Neuron (in vitro differentiated cells): ENCODE data around the gene HIVEP2.

ENCODE experiments used
- H2AFZ ChIP-seq: one replicate; pipeline ENCODE4 v1.6.1; 2013; ENCODE audit warnings: low read depth, mild to moderate bottlenecking, inconsistent platforms, low read length, moderate library complexity
- H3K27me3 ChIP-seq: one replicate; pipeline ENCODE4 v1.6.1; 2013; ENCODE audit warnings: low read length; ENCODE audit not compliant: insufficient read depth
- H3K36me3 ChIP-seq: one replicate; pipeline ENCODE4 v1.6.1; 2013; ENCODE audit warnings: low read length; ENCODE audit not compliant: insufficient read depth
- H3K4me1 ChIP-seq: one replicate; pipeline ENCODE4 v1.6.1; 2013; ENCODE audit warnings: low read length; ENCODE audit not compliant: insufficient read depth
- H3K4me3 ChIP-seq: 2 replicates; pipeline ENCODE4 v1.5.1; 2013; ENCODE audit warnings: mild to moderate bottlenecking, low read length, moderate library complexity
- H3K9me3 ChIP-seq: one replicate; pipeline ENCODE4 v1.6.1; 2013; ENCODE audit warnings: low read length

Gene HIVEP2

GRCh38 chr6:142796024-142796423 is 149.0 kb downstream of the HIVEP2 start:
- Histone ChIP-seq H3K4me3 (no peak overlapping the region), H3K4me1 (no peaks in the 10 kb centered on the region), H3K27me3 (no peaks in the 10 kb centered on the region), H3K36me3 (no peaks in the 10 kb centered on the region), H3K9me3 (no peaks in the 10 kb centered on the region), H2AFZ (no peak overlapping the region)

- H2AFZ ChIP-seq = no peak overlapping the region
- no peaks in the 10 kb centered on the region for H3K9me3 ChIP-seq
- no peaks in the 10 kb centered on the region for H3K36me3 ChIP-seq
Measured at GRCh38 chr6:142794424-142794823, 150.6 kb downstream of the HIVEP2 start.

GRCh38 chr6:142790257-142790656 is 154.7 kb downstream of the HIVEP2 start:
- H3K4me3 ChIP-seq = no peak overlapping the region
- no peaks in the 10 kb centered on the region for H3K9me3 ChIP-seq
- H3K27me3 ChIP-seq = no peaks in the 10 kb centered on the region
- H3K4me1 ChIP-seq = no peaks in the 10 kb centered on the region
- no peaks in the 10 kb centered on the region for H3K36me3 ChIP-seq
- no peak overlapping the region for H2AFZ ChIP-seq

More at GRCh38 chr6:142794424-142794823, 150.6 kb downstream of the HIVEP2 start:
- Histone ChIP-seq H3K4me3 (no peak overlapping the region), H3K27me3 (no peaks in the 10 kb centered on the region), H3K4me1 (no peaks in the 10 kb centered on the region)

GRCh38 chr6:142787422-142787821 is 157.6 kb downstream of the HIVEP2 start:
- Histone ChIP-seq H3K36me3 (no peaks in the 10 kb centered on the region), H3K27me3 (no peaks in the 10 kb centered on the region), H3K4me1 (no peaks in the 10 kb centered on the region), H2AFZ (no peak overlapping the region), H3K9me3 (no peaks in the 10 kb centered on the region), H3K4me3 (no peak overlapping the region)

- Histone ChIP-seq H3K27me3 (no peaks in the 10 kb centered on the region), H3K9me3 (no peaks in the 10 kb centered on the region), H3K4me3 (no peak overlapping the region), H3K36me3 (no peaks in the 10 kb centered on the region), H3K4me1 (no peaks in the 10 kb centered on the region), H2AFZ (no peak overlapping the region)
Measured at GRCh38 chr6:142786476-142786875, 158.5 kb downstream of the HIVEP2 start.

GRCh38 chr6:142784344-142784743 is 160.6 kb downstream of the HIVEP2 start:
- Histone ChIP-seq H2AFZ (no peak overlapping the region), H3K36me3 (no peaks in the 10 kb centered on the region), H3K4me3 (no peak overlapping the region), H3K9me3 (no peaks in the 10 kb centered on the region), H3K27me3 (no peaks in the 10 kb centered on the region), H3K4me1 (no peaks in the 10 kb centered on the region)

GRCh38 chr6:142783499-142783898 is 161.5 kb downstream of the HIVEP2 start:
- Histone ChIP-seq H2AFZ (no peak overlapping the region), H3K27me3 (no peaks in the 10 kb centered on the region), H3K4me1 (no peaks in the 10 kb centered on the region), H3K9me3 (no peaks in the 10 kb centered on the region), H3K36me3 (no peaks in the 10 kb centered on the region), H3K4me3 (no peak overlapping the region)

GRCh38 chr6:142781129-142781528 is 163.8 kb downstream of the HIVEP2 start:
- no peaks in the 10 kb centered on the region for H3K27me3 ChIP-seq

GRCh38 chr6:142773859-142774648 is 170.9 kb downstream of the HIVEP2 start:
- peaks cover 5% of the 10 kb centered on the region for H3K9me3 ChIP-seq
- H3K4me1 ChIP-seq = no peaks in the 10 kb centered on the region
- no peaks in the 10 kb centered on the region for H3K27me3 ChIP-seq
- H2AFZ ChIP-seq = no peak overlapping the region
- H3K4me3 ChIP-seq = no peak overlapping the region
- H3K36me3 ChIP-seq = peaks cover 48% of the 10 kb centered on the region

More at GRCh38 chr6:142781129-142781528, 163.8 kb downstream of the HIVEP2 start:
- Histone ChIP-seq H3K9me3 (no peaks in the 10 kb centered on the region), H3K4me1 (no peaks in the 10 kb centered on the region), H3K4me3 (no peak overlapping the region), H2AFZ (no peak overlapping the region), H3K36me3 (no peaks in the 10 kb centered on the region)

GRCh38 chr6:142773324-142773723 is 171.7 kb downstream of the HIVEP2 start:
- Histone ChIP-seq H3K4me1 (peaks cover 1% of the 10 kb centered on the region), H3K36me3 (peaks cover 48% of the 10 kb centered on the region)

GRCh38 chr6:142771162-142771561 is 173.8 kb downstream of the HIVEP2 start:
- Histone ChIP-seq H3K9me3 (peaks cover 5% of the 10 kb centered on the region), H3K27me3 (no peaks in the 10 kb centered on the region), H3K36me3 (peaks cover 48% of the 10 kb centered on the region), H3K4me1 (peaks cover 5% of the 10 kb centered on the region), H3K4me3 (no peak overlapping the region), H2AFZ (no peak overlapping the region)

More at GRCh38 chr6:142773324-142773723, 171.7 kb downstream of the HIVEP2 start:
- Histone ChIP-seq H3K27me3 (no peaks in the 10 kb centered on the region), H2AFZ (no peak overlapping the region), H3K9me3 (peaks cover 5% of the 10 kb centered on the region), H3K4me3 (no peak overlapping the region)

GRCh38 chr6:142765306-142765705 is 179.7 kb downstream of the HIVEP2 start:
- H3K4me3 ChIP-seq = no peak overlapping the region
- peaks cover 27% of the 10 kb centered on the region for H3K4me1 ChIP-seq
- H3K36me3 ChIP-seq = peaks cover 19% of the 10 kb centered on the region
- H3K27me3 ChIP-seq = no peaks in the 10 kb centered on the region
- no peaks in the 10 kb centered on the region for H3K9me3 ChIP-seq
- no peak overlapping the region for H2AFZ ChIP-seq

GRCh38 chr6:142764311-142764710 is 180.7 kb downstream of the HIVEP2 start:
- H2AFZ ChIP-seq = no peak overlapping the region
- no peak overlapping the region for H3K4me3 ChIP-seq
- no peaks in the 10 kb centered on the region for H3K27me3 ChIP-seq
- no peaks in the 10 kb centered on the region for H3K9me3 ChIP-seq
- peaks cover 27% of the 10 kb centered on the region for H3K4me1 ChIP-seq
- peaks cover 23% of the 10 kb centered on the region for H3K36me3 ChIP-seq

- Histone ChIP-seq H3K4me3 (no peak overlapping the region), H3K27me3 (no peaks in the 10 kb centered on the region), H3K36me3 (peaks cover 30% of the 10 kb centered on the region), H3K4me1 (peaks cover 25% of the 10 kb centered on the region), H3K9me3 (no peaks in the 10 kb centered on the region), H2AFZ (no peak overlapping the region)
Measured at GRCh38 chr6:142763205-142763604, 181.8 kb downstream of the HIVEP2 start.
